HG03460 (cell line): ENCODE data around the gene MRPL41.
"Not testable (repeated sequence)": the region's sequence is repeated elsewhere in the genome, so short reads cannot be mapped to it uniquely, and the experiment has no call there.

Experiments used
- ATAC-seq: cut with Tn5 transposase; IDR thresholded peaks from one replicate; pipeline ENCODE4 v1.9.1; 2021; ENCODE audit not compliant: unreplicated experiment

The MRPL41 gene

DNA sequence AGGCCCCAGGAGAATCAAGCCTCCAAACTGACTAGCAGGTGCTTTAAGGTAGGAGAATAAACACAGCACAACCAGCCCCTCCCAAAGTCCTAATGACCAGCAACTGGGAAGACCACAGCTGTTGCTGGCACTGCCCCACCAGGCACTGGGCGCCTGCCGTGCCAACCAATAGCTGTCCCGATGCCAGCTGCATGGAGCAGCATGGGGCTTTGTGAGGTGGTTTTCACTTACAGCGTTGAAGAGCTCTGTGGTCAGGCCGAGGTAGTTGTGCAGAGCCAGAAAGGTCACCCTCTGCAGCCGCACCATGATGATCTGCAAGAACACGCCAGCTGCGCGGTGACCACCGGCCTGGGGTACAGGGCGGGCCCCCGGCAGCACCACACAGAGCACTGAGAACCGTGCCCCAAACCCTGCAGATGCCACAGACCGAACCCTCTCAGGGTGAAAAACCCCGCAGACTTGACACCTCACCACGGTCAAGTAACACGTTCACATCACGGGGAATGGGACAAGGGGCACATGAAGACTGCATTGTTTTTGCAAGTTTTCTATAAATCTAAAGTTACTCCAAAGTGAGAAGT lies 30.2 kb upstream of the MRPL41 start:
- ATAC-seq: no peak

DNA sequence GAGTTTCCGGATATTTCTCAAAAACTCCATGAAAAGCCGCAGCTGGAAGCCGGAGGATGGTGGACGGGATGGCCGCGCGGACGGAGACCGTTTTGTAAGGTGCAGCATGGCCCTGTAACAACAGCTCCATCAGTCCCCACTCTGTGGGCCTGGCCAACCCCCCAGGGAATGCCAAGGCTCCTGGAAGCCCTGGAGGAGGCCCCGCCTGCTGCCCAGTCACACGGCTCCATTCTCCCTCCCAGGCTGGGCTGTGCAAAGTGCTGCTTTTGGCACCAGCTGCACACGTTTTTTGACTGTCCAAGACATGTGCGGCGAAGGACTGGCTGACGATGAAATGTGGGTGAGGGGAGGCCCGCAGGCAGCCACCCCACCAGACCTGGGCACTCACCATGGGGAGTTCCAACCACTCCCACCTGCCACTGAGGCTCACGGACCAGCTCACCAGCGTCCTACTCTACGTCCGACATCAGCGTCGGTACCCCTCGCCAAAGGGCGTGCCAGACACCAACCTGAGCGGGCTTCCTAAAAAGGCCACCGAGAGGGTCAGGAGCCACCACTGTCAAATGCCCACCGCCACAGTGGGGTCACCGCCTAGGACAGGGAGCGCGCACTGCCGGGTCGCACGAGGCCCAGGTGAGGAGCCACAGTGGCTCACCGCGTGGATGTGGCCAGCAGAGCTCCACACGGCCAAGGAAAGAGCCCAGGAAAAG lies 28.8 kb upstream of the MRPL41 start:
- no peak for ATAC-seq

DNA sequence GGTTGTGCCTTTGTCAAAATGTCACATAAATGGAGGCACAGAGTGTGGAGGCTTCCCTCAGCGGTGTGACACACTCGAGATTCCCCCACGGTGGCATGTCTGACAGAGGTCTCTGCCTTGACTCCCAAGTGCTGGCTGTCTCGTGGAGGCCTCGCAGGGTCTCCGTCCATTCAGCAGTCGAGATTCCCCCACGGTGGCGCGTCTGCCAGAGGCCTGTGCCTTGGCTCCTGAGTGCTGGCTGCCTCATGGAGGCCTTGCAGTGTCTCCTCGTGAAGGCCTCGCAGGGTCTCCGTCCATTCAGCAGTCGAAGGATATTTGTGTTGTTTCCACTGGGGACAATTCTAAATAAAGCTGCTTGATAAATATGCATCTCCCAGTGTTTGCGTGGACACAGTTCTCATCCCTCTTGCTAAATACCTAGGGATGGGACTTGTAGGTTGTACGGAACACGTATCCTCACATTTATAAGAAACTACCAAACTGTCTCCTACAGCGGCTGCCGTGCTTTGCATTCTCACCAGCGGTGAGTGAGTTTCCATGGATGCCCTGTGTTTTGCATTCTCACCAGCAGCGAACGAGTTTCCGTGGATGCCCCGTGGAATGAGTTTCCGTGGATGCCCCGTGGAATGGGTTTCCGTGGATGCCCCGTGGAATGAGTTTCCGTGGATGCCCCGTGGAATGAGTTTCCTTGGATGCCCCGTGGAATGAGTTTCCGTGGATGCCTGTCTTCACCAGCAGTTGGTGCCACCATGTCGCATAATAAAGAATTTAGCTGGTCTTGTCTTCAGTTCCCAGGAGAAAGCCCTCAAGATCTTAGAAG lies 27.3 kb upstream of the MRPL41 start:
- ATAC-seq: no peak

DNA sequence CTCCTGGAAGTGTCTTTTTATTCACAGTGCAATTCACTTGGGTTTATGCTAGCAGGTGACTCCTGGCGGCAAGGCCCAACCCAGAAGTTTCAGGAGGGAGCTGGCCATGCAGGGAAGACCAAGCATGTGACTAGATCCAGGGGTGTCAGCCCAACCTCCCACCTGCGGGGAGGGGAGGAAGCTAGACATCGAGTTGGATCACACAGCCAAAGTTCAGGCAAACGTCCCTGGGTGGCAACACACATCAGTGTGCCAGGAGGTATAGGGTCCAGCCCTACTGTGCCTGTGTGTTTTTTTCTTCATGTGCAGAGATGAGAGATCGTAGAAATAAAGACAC lies 26.7 kb upstream of the MRPL41 start:
- no peak for ATAC-seq

DNA sequence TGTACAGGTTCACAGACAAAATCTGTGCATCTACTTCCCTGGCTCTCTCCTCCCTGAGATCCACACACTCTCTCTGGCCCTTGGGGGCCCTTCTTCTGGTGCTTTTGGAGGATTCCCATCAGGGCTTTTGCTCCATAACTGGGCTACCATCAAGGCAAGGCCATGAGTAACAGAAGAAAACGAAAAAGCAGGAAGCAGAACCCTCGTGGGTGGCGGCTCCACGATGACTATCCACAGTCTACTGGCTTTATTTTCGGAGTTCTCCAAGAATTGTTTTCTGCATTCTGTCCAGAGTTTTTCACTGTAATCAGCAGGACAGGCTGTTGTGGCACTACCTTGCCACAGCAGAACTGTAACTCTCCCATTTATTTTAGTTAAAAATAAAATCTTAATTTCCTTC lies 21.3 kb upstream of the MRPL41 start:
- ATAC-seq: no peak

DNA sequence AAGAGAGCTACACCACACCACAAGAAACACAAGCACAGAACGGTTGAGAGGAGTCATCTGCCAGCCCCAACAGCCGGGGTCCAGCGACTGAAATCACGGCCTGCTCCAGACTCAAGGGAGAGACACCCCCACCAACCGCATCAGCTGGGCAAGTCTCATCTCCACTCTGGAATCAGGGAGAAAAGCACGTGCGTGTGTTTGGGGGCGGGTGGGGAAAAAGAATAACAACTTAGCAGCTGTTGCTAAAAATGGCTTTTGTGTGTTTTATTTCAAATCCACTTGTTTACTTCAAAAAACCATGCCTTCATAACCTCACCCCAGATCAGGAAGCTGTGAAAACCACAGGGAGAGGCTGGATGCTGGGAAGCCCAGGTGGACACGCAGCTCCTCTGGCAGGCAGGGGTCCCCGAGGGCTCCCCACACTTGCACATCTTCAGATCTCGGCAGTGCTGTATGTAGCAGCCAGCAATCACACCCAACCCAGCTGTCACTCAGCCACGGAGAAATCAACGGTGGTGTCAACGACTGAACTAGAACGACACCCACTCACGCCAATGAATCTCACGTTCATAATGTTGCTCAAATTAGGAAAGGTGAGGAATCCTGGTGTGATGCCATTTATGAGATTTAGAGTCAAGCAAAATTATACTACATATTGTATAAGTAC lies 20.4 kb upstream of the MRPL41 start:
- ATAC-seq: no peak

DNA sequence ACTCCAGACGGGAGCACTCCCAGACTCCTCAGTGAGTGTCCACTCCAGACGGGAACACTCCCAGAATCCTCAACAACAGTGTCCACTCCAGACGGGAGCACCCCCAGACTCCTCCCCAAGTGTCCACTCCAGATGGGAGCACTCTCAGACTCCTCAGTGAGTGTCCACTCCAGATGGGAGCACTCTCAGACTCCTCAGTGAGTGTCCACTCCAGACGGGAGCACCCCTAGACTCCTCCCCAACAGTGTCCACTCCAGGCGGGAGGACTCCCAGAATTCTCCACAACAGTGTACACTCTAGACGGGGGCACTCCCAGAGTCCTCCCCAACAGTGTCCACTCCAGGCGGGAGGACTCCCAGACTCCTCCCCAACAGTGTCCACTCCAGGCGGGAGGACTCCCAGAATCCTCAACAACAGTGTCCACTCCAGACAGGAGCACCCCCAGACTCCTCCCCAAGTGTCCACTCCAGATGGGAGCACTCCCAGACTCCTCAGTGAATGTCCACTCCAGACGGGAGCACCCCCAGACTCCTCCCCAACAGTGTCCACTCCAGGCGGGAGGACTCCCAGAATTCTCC lies 18.7 kb upstream of the MRPL41 start:
- ATAC-seq: not testable (repeated sequence)

DNA sequence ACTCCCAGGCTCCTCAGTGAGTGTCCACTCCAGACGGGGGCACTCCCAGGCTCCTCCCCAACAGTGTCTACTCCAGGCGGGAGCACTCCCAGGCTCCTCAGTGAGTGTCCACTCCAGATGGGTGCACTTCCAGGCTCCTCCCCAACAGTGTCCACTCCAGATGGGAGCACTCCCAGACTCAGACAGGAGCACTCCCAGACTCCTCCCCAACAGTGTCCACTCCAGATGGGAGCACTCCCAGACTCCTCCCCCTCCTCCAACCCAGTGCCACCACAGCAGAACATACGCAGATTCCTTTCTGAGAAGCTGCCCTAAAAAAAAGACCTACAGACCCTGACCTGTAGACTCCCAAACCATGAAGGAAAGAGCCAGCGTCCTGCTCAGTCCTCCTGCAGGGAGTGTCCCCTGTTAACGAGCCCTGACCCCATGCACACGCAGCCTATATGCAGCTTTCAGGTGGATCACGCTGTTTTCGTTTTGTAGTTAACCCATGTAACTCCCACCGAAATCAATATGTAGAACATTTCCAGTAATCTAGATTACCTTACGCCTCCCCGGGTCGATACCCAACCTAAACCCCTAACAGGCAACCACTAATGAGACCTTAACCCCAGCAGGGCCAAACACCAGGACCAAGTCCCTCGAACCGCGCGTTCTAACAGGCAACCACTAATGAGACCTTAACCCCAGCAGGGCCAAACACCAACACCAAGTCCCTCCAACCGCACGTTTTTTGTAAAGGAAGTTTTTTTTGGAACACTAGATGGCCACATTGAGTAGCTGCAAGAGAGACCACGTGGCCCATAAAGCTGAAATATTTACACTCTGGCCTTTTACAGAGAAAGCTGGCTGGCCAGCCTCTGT lies 17.2 kb upstream of the MRPL41 start:
- no peak for ATAC-seq

DNA sequence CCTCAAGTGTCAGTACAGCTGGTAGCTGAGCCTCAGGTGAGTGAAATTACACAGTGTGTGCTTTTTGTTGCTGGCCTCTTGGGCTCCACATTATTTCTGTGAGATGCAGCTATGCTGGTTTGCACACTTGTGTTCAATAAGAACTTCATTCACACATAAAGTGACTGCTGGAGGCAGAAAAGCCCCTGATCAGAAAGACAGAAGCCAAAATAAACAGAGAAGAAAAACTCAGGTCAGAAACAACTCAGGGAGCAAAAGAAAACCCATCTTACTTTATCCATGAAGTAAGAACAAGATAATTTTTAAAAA lies 16.6 kb upstream of the MRPL41 start:
- ATAC-seq: no peak

DNA sequence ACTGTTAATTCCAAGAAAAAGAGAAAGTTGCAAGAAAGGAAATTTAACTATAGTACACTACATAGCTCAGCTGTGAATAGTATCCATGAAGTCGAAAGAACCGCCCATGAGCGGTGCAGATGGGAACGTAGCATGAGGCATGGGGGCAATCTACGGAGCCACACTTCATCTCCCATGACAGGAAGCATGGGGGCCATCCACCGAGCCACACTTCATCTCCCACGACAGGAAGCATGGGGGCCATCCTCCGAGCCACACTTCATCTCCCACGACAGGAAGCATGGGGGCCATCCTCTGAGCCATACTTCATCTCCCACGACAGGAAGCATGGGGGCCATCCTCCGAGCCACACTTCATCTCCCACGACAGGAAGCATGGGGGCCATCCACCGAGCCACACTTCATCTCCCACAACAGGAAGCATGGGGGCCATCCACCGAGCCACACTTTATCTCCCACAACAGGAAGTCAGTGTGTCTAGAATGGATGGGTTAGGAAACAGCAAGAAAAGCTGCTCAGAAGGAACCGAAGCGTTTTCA lies 15.0 kb upstream of the MRPL41 start:
- ATAC-seq: not testable (repeated sequence)

DNA sequence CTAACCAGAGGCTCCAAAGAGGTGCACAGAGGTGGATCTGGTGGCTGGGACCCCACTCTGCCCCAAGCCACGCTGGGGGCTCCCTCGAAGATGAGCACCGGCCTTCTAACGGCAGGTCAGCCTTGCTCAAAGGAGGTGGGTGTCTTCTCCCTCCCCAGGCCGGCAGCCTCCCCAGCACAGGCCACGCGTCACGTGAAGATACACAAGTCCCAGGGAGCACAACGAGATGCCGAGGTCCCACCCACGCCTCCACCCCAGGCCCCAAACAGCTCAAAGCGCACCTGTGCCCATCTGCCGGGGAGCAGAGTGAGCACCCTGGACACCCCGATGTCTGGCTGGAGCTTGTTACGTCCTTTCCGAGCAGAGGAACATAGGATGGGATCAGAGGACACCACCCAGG lies 13.6 kb upstream of the MRPL41 start:
- ATAC-seq: no peak

DNA sequence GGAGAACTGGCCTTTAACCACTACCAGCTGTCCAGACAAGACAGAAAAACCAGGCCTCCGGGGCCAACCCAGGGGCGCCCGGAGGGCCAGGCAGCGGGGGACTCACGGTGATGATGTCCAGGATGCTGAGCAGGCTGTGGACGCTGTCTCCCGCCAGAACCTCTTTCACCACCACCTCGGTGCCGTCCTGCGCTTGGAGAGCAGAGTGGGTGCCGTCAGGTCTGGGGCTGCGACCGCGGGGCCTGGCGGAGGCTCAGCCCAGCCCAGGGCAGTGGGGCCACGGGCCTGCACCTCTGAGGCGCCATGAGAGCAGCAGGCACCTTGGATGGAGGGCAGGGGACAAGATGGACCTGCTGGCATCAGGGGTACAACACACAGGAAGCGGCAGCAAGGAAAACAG lies 11.1 kb upstream of the MRPL41 start:
- ATAC-seq: no peak

DNA sequence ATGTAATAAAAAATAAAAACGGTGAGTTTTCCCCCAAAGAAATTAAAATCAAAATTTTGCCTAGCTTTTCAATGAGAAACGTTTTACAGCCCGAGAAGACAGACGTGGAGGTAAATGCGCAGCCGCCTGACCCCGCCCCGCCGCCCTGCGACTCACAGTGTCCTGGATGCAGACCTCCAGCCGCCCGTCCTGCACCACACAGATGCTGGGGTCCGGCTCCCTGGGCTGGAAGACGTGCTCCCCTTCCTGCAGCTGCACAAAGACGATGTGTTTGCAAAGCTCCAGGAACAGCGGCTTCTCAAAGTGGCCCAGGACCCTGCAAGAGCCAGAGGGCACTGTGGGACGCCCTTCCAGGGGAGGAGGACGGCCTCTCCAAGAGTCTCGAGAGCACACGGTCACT lies 9.2 kb upstream of the MRPL41 start:
- no peak for ATAC-seq

DNA sequence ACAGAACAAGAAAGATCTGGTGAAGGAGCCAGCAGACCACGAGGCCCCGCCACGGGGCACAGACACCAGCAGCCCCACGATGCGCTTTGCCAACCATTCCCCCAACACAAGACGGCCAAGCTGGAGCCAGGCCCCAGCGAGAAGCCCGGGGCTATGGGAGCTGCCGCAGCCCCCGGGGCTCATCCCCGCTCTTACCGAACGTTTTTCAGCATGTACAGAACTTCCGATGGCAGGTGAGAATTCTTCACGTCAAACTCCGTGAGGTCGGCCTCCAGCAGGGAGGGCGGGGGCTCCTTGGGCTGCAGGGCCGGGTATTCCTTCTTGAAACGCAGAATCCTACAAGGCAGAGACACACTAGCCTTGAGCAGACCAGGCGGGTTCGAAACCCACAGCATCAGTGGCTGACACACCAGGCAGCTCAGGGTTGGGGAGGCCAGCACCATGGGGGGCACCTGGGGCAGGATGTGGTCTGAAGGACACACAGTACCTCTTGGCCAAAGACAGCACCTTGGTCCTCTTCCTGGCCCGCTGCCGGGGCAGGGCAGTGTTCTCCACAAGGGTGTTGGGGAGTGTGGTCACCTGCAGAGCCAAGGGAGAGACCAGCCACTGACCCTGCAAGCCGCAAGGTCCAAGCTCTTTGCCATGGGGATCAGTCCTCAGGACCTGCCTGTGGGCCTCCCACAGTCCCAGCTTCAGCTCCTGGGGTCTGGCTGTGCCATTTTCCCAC lies 8.3 kb upstream of the MRPL41 start:
- no peak for ATAC-seq

DNA sequence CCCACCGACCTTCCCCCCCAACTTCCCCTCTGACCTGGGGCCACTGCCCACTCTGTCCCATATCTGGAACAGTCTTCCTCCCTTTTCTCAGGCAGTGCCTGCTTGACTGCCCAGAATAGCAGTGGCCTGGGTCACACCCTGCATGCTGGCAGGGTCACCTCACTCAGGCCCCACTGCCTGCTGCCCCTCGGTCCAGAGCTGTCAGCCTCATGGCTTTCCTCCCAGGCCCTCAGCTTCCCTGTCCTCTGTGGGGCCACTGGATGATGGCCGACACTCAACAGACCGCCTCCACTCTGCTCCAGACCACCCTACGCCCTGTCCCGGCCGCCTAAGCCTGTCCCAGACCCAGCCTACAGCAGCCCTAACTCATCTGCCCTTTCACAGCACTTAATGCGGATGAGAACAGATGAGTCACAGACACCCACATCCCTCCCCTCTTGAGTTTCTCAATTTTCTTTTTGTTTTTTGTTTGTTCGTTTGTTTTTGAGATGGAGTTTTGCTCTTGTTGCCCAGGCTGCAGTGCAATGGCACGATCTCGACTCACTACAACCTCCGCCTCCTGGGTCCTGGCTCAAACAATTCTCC lies 7.4 kb upstream of the MRPL41 start:
- ATAC-seq: no peak

DNA sequence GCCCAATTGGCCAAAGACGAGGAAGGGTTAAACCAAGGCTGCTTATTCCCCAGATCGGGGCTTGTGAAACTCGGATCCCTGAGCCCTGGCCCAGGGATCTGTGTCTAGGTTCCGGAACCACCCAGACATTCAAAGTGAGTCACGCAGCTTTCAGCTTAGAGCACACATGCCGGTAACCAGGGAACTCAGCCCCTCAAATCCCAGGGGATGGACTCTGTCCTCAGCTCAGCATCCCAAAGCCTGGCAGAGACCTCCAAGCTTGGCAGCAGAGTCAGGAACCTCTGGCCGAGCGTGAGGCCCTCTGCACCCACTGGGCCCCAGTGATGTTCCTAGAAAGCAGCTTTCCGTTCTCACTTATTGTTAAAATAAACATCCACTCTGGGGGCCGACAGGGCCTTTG lies 6.6 kb upstream of the MRPL41 start:
- no peak for ATAC-seq

DNA sequence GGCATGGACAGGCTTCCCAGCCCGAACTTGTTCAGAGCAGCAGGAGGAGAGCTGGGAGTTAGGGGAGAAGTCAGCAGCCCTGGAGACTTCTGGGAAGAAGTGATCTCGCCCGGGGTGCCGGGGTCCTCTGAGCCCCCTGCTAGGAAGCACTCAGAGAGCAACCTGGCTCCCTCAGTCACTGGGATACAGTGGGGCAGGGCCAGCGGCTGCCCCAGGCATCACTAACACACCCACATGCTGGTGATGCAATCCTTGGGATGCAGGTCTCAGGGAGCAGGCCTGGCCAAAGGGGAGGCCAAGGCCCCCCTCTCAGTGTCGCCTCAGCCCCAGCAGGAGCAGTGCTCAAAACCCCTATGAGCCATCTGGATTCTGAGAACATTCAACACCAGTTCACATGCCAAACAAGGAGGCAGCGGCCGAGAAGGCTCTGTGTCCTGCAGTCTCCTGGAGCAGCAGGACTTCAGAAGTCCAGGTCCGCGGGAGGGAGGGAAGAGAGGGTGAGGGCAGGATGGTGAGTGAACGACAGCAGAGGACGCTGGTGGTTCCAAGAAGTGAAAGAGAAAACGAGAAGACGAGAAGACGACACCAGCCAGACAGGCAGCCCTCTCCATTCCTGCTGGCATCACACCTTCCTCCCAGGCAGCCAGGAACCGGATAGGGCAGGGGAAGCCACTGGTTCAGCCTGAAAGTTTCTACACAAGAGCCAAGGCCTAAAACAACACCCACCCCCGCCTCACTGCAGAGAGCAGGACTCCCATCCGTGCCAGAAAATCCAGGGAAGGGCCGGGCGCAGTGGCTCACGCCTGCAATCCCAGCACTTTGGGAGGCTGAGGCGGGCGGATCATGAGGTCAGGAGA lies 3.8 kb upstream of the MRPL41 start:
- ATAC-seq: no peak

DNA sequence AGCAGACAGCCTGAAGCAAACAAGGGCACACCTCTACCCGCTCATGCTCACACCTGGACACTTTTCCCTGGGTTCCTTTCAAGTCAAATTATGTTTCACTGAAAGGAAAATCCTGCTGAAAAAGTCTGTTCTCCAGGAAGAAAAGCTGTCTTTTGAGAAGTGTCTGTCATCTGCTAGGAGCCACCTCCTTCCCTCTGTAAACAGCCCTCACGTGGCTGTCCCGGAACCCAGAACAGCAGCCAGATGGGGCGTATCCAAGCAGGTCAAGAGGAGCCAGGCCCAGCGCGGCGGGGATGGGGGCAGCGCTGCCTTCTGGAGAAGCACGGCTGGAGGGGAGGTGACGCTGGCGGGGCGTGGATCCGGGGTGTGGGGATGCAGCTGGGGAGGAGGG lies 1.5 kb upstream of the MRPL41 start, which contains the start of gene PNPLA7:
TSS of gene PNPLA7 (minus strand) at position 172 of the 391 bp plus-strand sequence. CDS start 205 bp downstream, outside the sequence.
- ATAC-seq: no peak

DNA sequence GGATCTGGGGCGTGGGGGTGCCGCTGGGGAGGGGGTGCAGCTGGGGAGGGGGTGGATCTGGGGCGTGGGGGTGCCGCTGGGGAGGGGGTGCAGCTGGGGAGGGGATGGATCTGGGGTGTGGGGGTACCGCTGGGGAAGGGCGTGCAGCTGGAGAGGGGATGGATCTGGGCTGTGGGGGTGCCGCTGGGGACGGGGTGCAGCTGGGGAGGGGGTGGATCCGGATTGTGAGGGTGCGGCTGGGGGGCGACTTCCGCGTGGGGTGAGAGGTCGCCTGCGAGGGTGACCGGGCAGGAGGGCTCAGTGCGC lies 768 bp upstream of the MRPL41 start:
- not testable (repeated sequence) for ATAC-seq
